ENCODE measurements around the gene GYG2. TPM values are rescaled to one million over a fixed set of nuclear protein-coding genes. Genes with fewer than 3 reads are reported as not detected.
A peak's percentile ranks its signal among the peaks of the same experiment; 100 is the strongest.

The GYG2 gene
- total RNA-seq, 1 donor from 2014 or later = 0.26 TPM

DNA sequence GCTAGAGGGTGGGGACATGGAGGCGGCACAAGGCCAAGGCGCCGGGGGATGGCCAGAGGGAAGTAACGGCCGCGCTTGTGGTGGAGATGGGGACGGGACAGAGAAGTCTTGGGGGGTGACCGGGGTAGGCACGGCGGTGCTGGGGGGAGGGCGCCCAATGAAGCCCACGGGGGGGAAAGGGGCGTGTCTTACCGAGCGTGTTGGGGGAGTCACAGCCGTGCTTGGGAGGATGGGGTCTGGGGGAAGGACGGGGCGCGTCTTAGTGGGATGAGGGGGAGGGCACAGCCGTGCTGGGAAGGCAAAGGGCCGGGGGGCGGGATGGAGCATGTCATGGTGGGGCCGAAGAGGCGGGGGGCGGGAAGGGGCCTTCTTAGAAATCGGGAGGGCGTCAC, 99.5 kb downstream of the GYG2 start:
- Histone ChIP-seq H3K4me3 (ENCODE audit: low read depth, low read length) (peak overlapping the region; percentile 56), H3K36me3 (ENCODE audit: control insufficient read depth, insufficient read depth, low read length) (no peaks in the 10 kb centered on the region), H3K27me3 (ENCODE audit: control insufficient read depth, insufficient read depth, low read length) (no peaks in the 10 kb centered on the region)
- DNase-seq (ENCODE audit: low read depth) = no peak
- no peak for FAIRE-seq
- TF ChIP-seq, protein P1, sequence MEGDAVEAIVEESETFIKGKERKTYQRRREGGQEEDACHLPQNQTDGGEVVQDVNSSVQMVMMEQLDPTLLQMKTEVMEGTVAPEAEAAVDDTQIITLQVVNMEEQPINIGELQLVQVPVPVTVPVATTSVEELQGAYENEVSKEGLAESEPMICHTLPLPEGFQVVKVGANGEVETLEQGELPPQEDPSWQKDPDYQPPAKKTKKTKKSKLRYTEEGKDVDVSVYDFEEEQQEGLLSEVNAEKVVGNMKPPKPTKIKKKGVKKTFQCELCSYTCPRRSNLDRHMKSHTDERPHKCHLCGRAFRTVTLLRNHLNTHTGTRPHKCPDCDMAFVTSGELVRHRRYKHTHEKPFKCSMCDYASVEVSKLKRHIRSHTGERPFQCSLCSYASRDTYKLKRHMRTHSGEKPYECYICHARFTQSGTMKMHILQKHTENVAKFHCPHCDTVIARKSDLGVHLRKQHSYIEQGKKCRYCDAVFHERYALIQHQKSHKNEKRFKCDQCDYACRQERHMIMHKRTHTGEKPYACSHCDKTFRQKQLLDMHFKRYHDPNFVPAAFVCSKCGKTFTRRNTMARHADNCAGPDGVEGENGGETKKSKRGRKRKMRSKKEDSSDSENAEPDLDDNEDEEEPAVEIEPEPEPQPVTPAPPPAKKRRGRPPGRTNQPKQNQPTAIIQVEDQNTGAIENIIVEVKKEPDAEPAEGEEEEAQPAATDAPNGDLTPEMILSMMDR (IDR thresholded peaks at IDR 0.05; ENCODE audit: insufficient read depth, low read length, severe bottlenecking) = no peak

DNA sequence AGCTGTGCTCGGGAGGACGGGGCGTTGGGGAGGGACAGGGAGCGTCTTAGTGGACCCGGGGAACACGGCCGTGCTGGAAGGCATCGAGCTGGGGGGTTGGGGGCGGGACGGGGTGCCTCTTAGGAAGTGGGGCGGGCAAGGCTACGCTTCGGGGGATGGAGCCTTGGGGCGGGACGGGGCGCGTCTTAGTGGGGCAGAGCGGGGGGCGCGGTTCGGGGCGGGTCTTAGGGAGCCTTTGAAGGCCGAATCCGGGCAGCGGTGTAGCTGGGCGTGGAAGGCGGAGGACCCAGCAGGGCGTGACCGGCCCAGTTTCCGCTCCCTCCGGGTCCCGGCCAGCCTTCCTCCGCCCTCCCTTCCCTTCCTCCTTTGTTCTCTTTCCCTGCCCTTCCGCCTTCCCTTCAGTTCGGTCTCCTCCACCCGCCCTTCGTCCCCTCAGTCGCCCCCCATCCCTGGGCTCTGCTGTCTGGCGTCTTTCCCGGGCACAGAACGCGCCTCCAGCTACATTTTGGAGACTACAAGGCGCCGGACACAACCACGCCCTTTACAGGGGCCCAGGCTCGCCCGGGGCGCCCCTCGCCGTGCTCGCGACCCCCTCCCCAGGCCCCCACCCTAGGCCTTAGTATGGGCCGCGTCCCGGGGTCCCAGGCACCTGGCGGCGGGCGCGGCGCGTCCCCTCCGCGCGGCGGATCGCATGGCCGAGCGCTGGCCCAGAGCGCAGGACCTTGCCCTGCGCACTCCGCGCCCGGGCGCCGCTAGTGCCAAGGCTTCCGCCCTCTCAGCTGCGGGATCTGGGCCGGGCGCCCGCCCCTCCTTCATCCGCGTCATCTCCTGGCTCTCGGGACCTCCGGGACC, 100.1 kb downstream of the GYG2 start, which contains the start of gene ARSD:
TSS of gene ARSD (minus strand) at position 757 of the 852 bp plus-strand sequence. CDS start at position 693, 64 bp downstream.
- H3K36me3 ChIP-seq (ENCODE audit: control insufficient read depth, insufficient read depth, low read length) = no peaks in the 10 kb centered on the region
- no peaks in the 10 kb centered on the region for H3K27me3 ChIP-seq (ENCODE audit: control insufficient read depth, insufficient read depth, low read length)
- FAIRE-seq = no peak
- peak; percentile 64 for DNase-seq (ENCODE audit: low read depth)
- H3K4me3 ChIP-seq (ENCODE audit: low read depth, low read length) = peak within 1 kb of the TSS; percentile 56
- TF ChIP-seq, protein P1 (IDR thresholded peaks at IDR 0.05; ENCODE audit: insufficient read depth, low read length, severe bottlenecking) = no peak

DNA sequence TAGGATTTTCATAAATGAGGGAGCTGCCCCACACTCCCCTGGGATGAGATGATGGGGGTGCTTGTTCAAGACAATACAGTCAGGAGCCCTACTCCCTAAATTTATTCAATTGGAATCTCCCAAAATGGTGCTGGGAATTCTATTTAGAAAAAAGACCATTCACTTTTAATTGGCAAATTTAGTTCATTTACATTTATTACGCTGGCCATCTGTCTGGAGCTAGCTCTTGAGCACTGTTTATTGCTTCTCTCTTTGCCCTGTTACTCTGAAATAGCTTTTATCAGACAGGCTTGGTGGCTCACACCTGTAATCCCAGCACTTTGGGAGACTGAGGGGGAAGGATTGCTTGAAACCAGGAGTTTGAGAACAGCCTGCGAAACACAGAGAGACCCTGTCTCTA, 102.4 kb downstream of the GYG2 start:
- no peaks in the 10 kb centered on the region for H3K27me3 ChIP-seq (ENCODE audit: control insufficient read depth, insufficient read depth, low read length)
- no peaks in the 10 kb centered on the region for H3K36me3 ChIP-seq (ENCODE audit: control insufficient read depth, insufficient read depth, low read length)
- FAIRE-seq = no peak
- TF ChIP-seq, protein P1 (IDR thresholded peaks at IDR 0.05; ENCODE audit: insufficient read depth, low read length, severe bottlenecking) = no peak
- no peak overlapping the region for H3K4me3 ChIP-seq (ENCODE audit: low read depth, low read length)
- no peak for DNase-seq (ENCODE audit: low read depth)

DNA sequence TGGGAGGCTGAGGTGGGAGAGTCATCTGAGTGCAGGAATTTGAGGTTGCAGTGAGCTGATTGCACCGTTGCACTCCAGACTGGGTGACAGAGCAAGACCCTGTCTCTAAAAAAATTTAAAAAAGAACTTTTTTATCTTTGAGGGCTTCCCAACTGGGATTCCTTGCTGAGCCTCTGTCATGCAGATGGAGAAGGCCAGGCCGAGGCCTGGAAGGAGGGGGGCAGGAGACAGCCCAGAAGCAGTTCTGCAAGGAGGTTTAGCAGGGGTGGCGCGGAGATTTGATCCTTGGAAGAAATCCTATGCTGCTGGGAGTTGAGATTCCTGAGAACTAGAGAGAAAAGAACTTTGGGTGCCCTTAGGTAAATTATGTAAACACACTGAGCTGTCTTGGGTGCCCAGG, 102.9 kb downstream of the GYG2 start:
- H3K36me3 ChIP-seq (ENCODE audit: control insufficient read depth, insufficient read depth, low read length) = no peaks in the 10 kb centered on the region
- FAIRE-seq (no peak), DNase-seq (ENCODE audit: low read depth) (no peak)
- H3K4me3 ChIP-seq (ENCODE audit: low read depth, low read length) = no peak overlapping the region
- no peaks in the 10 kb centered on the region for H3K27me3 ChIP-seq (ENCODE audit: control insufficient read depth, insufficient read depth, low read length)
- TF ChIP-seq, protein P1 (IDR thresholded peaks at IDR 0.05; ENCODE audit: insufficient read depth, low read length, severe bottlenecking) = no peak

Other genes with a start within 250 kb of the GYG2 start
- 51.2 and 57.9 TPM in 2 replicates for gene CD99, start 137.6 kb upstream of the GYG2 start, total RNA-seq
- 0.26 and 1.4 TPM in 2 replicates for gene XG, start 76.9 kb upstream of the GYG2 start, total RNA-seq
- 11.8 and 29.6 TPM in 2 replicates for gene ARSD, start 100.4 kb downstream of the GYG2 start, total RNA-seq
- 0.13 TPM in 1 of 2 replicates, not detected in the other for gene ARSH, start 177.6 kb downstream of the GYG2 start, total RNA-seq
- not detected in 2 replicates for gene ARSF, start 212.5 kb downstream of the GYG2 start, total RNA-seq